HCT116 (cell line): ENCODE data around the gene KIAA0232. TPM values are rescaled to one million over a fixed set of nuclear protein-coding genes. Genes with fewer than 3 reads are reported as not detected.

Experiments used
- ATAC-seq: fragments of 200-7000 bp; cut with Tn5 transposase; 2 replicates; pipeline ENCODE4 v1.9.1; 2020; ENCODE audit warnings: mild to moderate bottlenecking, moderate library complexity
- BruUV-seq: library from RNA; stranded (reverse); fragments of 400-500 nt; replicated peaks from 2 replicates; lab custom pipeline; 2021; lab: Mats Ljungman, UMichigan
- CTCF ChIA-PET: fragments of 300-600 bp; sonication (Branson Sonifier 250); formaldehyde crosslinking; loops from one replicate; lab custom pipeline; 2021; ENCODE audit warnings: antibody characterized with exemption; lab: Charles Lee
- POLR2A ChIA-PET: fragments of 300-600, 350-600 bp; sonication (Branson Sonifier 250); formaldehyde crosslinking; loops from one replicate; lab custom pipeline; 2021; ENCODE audit warnings: antibody characterized with exemption; lab: Charles Lee
- RAD21 ChIA-PET, 2 experiments: fragments of 300-600 bp; sonication (Branson Sonifier 250); formaldehyde crosslinking; loops; one replicate each; lab custom pipeline; 2023; ENCODE audit warnings: low total read pairs in 2 of 2; ENCODE audit not compliant: uncharacterized antibody in 2 of 2, unreplicated experiment in 2 of 2, low non-redundant PET in 1 of 2; lab: Charles Lee
- DNase-seq: peaks from one replicate; pipeline ENCODE4 v3.0.0-alpha.2; 2010; ENCODE audit warnings: low read depth, low spot score
- H2AFZ ChIP-seq: fragments of 200-600 bp; shearing (Covaris generic), sonication (generic); 2 replicates; pipeline ENCODE4 v1.6.1; 2017; ENCODE audit warnings: low read depth, mixed run types, mixed read lengths, antibody characterized with exemption, low read length; ENCODE audit not compliant: poor library complexity, severe bottlenecking
- H3K27ac ChIP-seq: 2 replicates; pipeline ENCODE4 v1.5.1; 2012; ENCODE audit warnings: low read depth, low read length
- H3K27me3 ChIP-seq: fragments of 200-600 bp; sonication (generic); 2 replicates; pipeline ENCODE4 v1.6.1; 2016; ENCODE audit warnings: mixed run types, low read length, mixed read lengths; ENCODE audit not compliant: insufficient read depth
- H3K36me3 ChIP-seq, 2 experiments: fragments of 200-500 bp in 1 of 2; fragments of 200-600 bp in 1 of 2; sonication (Bioruptor generic) in 1 of 2; sonication (generic) in 1 of 2; 2 replicates each; pipeline versions ENCODE4 v1.5.1 to v1.6.1; 2014 to 2016; ENCODE audit warnings: low read length in 2 of 2, inconsistent platforms in 1 of 2, mixed read lengths in 1 of 2, mixed run types in 1 of 2; ENCODE audit not compliant: insufficient read depth in 2 of 2, control insufficient read depth in 1 of 2
- H3K4me1 ChIP-seq, 2 experiments: fragments of 200-600 bp in 1 of 2; sonication (generic) in 1 of 2; 2 replicates each; pipeline versions ENCODE4 v1.5.1 to v1.6.1; 2012 to 2017; ENCODE audit warnings: low read length in 2 of 2, inconsistent platforms in 1 of 2, mild to moderate bottlenecking in 1 of 2, mixed read lengths in 1 of 2, mixed run types in 1 of 2, moderate library complexity in 1 of 2; ENCODE audit not compliant: insufficient read depth in 2 of 2, control insufficient read depth in 1 of 2
- H3K4me2 ChIP-seq: fragments of 200-600 bp; sonication (generic); 2 replicates; pipeline ENCODE4 v1.6.1; 2017; ENCODE audit warnings: mixed run types, low read length, mixed read lengths
- H3K4me3 ChIP-seq, 2 experiments: fragments of 200-600 bp in 1 of 2; sonication (generic) in 1 of 2; replicated peaks in 1 of 2; 2 replicates each; pipeline ENCODE4 v1.5.1; 2011 to 2016; ENCODE audit warnings: low read length in 2 of 2, control low read depth in 1 of 2, low read depth in 1 of 2, mild to moderate bottlenecking in 1 of 2, mixed read lengths in 1 of 2, mixed run types in 1 of 2
- H3K79me2 ChIP-seq: fragments of 200-600 bp; sonication (generic); 2 replicates; pipeline ENCODE4 v1.6.1; 2017; ENCODE audit warnings: mild to moderate bottlenecking, mixed run types, low read length, moderate library complexity, mixed read lengths; ENCODE audit not compliant: insufficient read depth
- H3K9ac ChIP-seq: fragments of 200-600 bp; sonication (generic); 2 replicates; pipeline ENCODE4 v1.6.1; 2016; ENCODE audit warnings: low read length, mixed read lengths
- H3K9me2 ChIP-seq: fragments of 200-600 bp; sonication (generic), shearing (Covaris generic); 2 replicates; pipeline ENCODE4 v1.6.1; 2017; ENCODE audit warnings: mixed run types, mild to moderate bottlenecking, moderate library complexity; ENCODE audit not compliant: insufficient read depth
- H3K9me3 ChIP-seq, 2 experiments: fragments of 200-500 bp in 1 of 2; fragments of 200-600 bp in 1 of 2; sonication (Bioruptor generic) in 1 of 2; sonication (generic) in 1 of 2; 2 replicates each; pipeline ENCODE4 v1.6.1; 2014 to 2017; ENCODE audit warnings: low read length in 2 of 2, mixed read lengths in 2 of 2, inconsistent platforms in 1 of 2, low read depth in 1 of 2, mild to moderate bottlenecking in 1 of 2, mixed run types in 1 of 2, moderate library complexity in 1 of 2; ENCODE audit not compliant: control insufficient read depth in 1 of 2, insufficient read depth in 1 of 2
- H4K20me1 ChIP-seq: fragments of 200-600 bp; sonication (generic), shearing (Covaris generic); 2 replicates; pipeline ENCODE4 v1.6.1; 2017; ENCODE audit warnings: mixed run types, mild to moderate bottlenecking, moderate library complexity; ENCODE audit not compliant: insufficient read depth
- CBX3 ChIP-seq: IDR thresholded peaks from 2 replicates; pipeline ENCODE4 v1.6.1; 2012; ENCODE audit warnings: low read depth
- CEBPB ChIP-seq: IDR thresholded peaks from 2 replicates; pipeline ENCODE4 v1.6.1; 2012; ENCODE audit warnings: low read depth
- ELF1 ChIP-seq: IDR thresholded peaks from 2 replicates; pipeline ENCODE4 v1.6.1; 2012; ENCODE audit warnings: low read depth, borderline replicate concordance
- EZH2 ChIP-seq: fragments of 200-600 bp; sonication (generic); IDR thresholded peaks from 2 replicates; pipeline ENCODE4 v1.6.1; 2017; ENCODE audit warnings: antibody characterized with exemption, mixed run types
- JUND ChIP-seq: IDR thresholded peaks from 2 replicates; pipeline ENCODE4 v1.6.1; 2012
- RAD21 ChIP-seq: IDR thresholded peaks from 2 replicates; pipeline ENCODE4 v1.6.1; 2012; ENCODE audit warnings: low read depth, mild to moderate bottlenecking
- SIN3A ChIP-seq: IDR thresholded peaks from 2 replicates; pipeline ENCODE4 v1.6.1; 2012; ENCODE audit warnings: low read depth
- SRF ChIP-seq: IDR thresholded peaks from 2 replicates; pipeline ENCODE4 v1.6.1; 2012; ENCODE audit warnings: low read depth
- TCF7L2 ChIP-seq: IDR thresholded peaks from 2 replicates; pipeline ENCODE4 v1.7.0; 2011; ENCODE audit warnings: borderline replicate concordance, inconsistent platforms; ENCODE audit not compliant: insufficient read depth, insufficient read length; ENCODE audit errors: extremely low read depth
- ZFX ChIP-seq: fragments of 450-650 bp; IDR thresholded peaks from 2 replicates; pipeline ENCODE4 v1.6.1; 2017
- ZNF274 ChIP-seq: fragments of 200-500 bp; sonication (Bioruptor generic); IDR thresholded peaks from 2 replicates; pipeline ENCODE4 v1.6.1; 2014; ENCODE audit warnings: mild to moderate bottlenecking, low read depth, low read length, inconsistent platforms
- intact Hi-C: fragments of 100-400 bp; cut with micrococcal nuclease; formaldehyde crosslinking; loops from 2 replicates; pipeline ENCODE4 v1.10.0; 2022
- total RNA-seq: library from RNA; stranded (reverse); gene quantifications from one replicate; pipeline ENCODE4 v1.2.1, GENCODE V29; 2021; ENCODE audit not compliant: unreplicated experiment
- TF ChIP-seq, protein P1 (sequence below): IDR thresholded peaks from 2 replicates; pipeline ENCODE4 v1.6.1; 2012
- TF ChIP-seq, protein P2 (sequence below): IDR thresholded peaks from 2 replicates; pipeline ENCODE4 v1.6.1; 2011; ENCODE audit warnings: mild to moderate bottlenecking, low read length, moderate library complexity; ENCODE audit not compliant: insufficient replicate concordance; ENCODE audit errors: extremely low read depth

KIAA0232 gene
- total RNA-seq, 1 experiment from 2014 or later = 18.1 TPM

GRCh38 chr4:6894086-6894478 lies 111.6 kb downstream of the KIAA0232 start:
- no peak overlapping the region for H3K4me3 ChIP-seq
- H3K4me2 ChIP-seq = no peak overlapping the region
- intact Hi-C loops = no loop called here
- no TSS peak for BruUV-seq
- no peaks in the 10 kb centered on the region for H3K36me3 ChIP-seq
- ATAC-seq (no peak), DNase-seq (no peak)
- no peaks in the 10 kb centered on the region for H3K79me2 ChIP-seq
- RAD21 ChIA-PET = no interaction called here
- TF ChIP-seq EZH2 (no peak), ZNF274 (no peak), SRF (no peak), CEBPB (no peak), RAD21 (no peak), ZFX (no peak), ELF1 (no peak), JUND (no peak), CBX3 (no peak), SIN3A (no peak), TCF7L2 (no peak)
- TF ChIP-seq, protein P1, sequence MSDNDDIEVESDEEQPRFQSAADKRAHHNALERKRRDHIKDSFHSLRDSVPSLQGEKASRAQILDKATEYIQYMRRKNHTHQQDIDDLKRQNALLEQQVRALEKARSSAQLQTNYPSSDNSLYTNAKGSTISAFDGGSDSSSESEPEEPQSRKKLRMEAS = no peak
- TF ChIP-seq, protein P2, sequence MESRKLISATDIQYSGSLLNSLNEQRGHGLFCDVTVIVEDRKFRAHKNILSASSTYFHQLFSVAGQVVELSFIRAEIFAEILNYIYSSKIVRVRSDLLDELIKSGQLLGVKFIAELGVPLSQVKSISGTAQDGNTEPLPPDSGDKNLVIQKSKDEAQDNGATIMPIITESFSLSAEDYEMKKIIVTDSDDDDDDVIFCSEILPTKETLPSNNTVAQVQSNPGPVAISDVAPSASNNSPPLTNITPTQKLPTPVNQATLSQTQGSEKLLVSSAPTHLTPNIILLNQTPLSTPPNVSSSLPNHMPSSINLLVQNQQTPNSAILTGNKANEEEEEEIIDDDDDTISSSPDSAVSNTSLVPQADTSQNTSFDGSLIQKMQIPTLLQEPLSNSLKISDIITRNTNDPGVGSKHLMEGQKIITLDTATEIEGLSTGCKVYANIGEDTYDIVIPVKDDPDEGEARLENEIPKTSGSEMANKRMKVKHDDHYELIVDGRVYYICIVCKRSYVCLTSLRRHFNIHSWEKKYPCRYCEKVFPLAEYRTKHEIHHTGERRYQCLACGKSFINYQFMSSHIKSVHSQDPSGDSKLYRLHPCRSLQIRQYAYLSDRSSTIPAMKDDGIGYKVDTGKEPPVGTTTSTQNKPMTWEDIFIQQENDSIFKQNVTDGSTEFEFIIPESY = no peak
- no peaks in the 10 kb centered on the region for H3K4me1 ChIP-seq
- peaks cover 0 to 4% of the 10 kb centered on the region in 2 experiments; a peak in 2 of 4 replicates for H3K9me3 ChIP-seq
- POLR2A ChIA-PET = no interaction called here
- H4K20me1 ChIP-seq = no peaks in the 10 kb centered on the region
- no peak overlapping the region for H3K27ac ChIP-seq
- no peaks in the 10 kb centered on the region for H3K27me3 ChIP-seq
- no peaks in the 10 kb centered on the region for H3K9me2 ChIP-seq
- CTCF ChIA-PET = no interaction called here
- H3K9ac ChIP-seq = no peak overlapping the region
- H2AFZ ChIP-seq = no peak overlapping the region
